ENCODE results near the gene ADORA1.

ADORA1 gene

DNA sequence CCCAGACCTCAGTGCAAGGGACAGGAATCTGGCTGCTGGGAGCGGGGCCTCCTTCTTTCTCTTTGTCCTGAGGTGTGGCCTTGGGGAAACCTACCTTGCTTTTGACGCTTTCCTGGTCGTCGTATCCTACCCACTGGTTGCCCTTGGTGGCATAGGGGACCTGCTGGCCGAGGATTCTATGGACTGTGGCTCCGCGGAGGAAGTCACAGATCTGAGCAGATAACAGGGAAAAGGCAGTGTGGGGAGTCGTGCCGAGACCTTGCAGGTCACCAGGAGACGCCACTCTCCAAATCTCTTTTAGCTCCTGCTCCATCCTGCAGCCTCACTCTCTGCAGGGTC, 52.1 kb downstream of the ADORA1 start:
- Histone ChIP-seq H4K20me1 (no peaks in the 10 kb centered on the region), H3K9ac (no peak overlapping the region), H3K27ac (peak overlapping the region; percentile 95), H3K4me2 (peak overlapping the region; percentile 91), H3K4me3 (no peak overlapping the region), H3K9me3 (no peaks in the 10 kb centered on the region), H3K36me3 (no peaks in the 10 kb centered on the region), H3K27me3 (no peaks in the 10 kb centered on the region), H3K4me1 (peaks cover 85% of the 10 kb centered on the region)
- no peak for TF ChIP-seq Cebpa-rat (IDR thresholded peaks at IDR 0.05)

DNA sequence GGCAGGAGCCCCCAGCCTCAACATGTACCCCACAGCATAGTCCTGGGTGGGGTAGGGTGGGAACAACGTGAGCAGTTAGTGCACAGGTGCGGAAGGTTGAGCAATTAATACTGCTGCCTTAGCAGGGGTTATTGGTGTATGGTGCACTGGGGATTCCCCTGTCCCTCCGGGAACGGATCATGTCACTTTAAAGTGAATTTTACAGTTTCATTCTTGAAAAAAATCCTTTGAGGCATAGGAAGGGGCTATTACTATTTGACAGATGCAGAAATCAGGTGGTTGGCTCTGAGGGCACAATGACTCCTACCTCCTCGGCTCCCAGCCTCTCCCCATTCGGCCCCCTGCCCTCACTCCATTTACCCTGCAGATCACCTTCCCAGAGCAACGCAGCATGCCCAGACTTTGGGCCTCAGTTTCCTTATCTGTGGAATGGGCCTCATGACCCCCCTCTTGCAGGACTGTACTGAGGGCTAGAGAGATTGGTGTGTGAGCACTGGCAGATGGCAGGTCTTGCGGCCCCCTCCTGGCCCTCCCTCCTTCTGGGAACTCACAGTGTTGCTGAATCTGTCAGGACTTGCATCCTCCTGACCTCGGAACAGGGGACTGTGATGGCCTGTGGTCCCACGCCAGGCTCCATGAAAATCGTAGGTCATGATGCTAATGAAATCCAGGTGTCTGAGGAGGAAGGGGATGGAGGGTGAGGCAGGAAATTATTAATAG, 53.2 kb downstream of the ADORA1 start:
- peaks cover 85% of the 10 kb centered on the region for H3K4me1 ChIP-seq
- H3K9ac ChIP-seq: peak overlapping the region; percentile 53; the same call in 1 of the 2 replicates
- H3K27ac ChIP-seq: peak overlapping the region; percentile 95
- H3K4me3 ChIP-seq: no peak overlapping the region
- peak overlapping the region; percentile 91 for H3K4me2 ChIP-seq
- no peak for TF ChIP-seq Cebpa-rat (IDR thresholded peaks at IDR 0.05)
- no peaks in the 10 kb centered on the region for H3K9me3 ChIP-seq
- H3K27me3 ChIP-seq: no peaks in the 10 kb centered on the region
- H3K36me3 ChIP-seq: no peaks in the 10 kb centered on the region
- no peaks in the 10 kb centered on the region for H4K20me1 ChIP-seq

DNA sequence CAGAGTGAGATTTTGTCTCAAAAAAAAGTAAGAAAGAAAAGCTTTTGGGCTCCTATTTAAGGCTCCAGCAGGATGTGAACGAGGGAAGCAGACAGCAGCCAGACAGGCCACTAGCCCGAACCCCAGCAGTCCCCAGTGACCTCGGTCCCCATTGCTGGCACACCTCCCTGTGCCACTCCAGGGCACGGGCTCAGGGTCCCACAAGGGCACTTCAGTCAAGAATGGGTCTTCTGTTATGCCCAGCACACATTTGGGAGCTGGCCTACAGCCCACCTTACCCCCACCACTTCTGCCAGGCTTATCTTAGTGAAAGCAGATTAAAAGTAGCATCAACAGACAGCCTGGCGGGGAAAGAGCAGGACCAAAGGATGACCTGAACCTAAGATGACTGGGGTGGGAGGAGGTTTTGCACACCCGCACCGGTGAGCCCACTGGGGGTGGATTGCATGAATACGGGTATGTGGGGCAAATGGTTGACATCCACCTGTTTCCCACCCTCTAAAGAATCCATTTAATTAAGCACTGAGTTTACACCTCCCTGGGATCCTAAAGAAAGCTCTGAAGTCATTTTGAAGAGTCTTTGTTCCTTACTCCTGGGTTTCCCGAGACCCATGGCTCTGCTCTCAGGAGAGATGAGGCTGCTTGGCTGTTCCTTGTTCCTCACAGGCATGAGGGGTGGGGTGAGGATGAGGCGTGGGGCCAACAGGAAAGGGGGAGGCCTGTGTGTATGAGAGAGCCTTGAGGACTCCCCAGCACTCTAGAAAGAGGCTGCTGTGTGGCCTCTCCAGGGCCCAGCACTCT, 54.3 kb downstream of the ADORA1 start:
- H3K4me1 ChIP-seq: peaks cover 85% of the 10 kb centered on the region
- TF ChIP-seq Cebpa-rat (IDR thresholded peaks at IDR 0.05): no peak
- no peaks in the 10 kb centered on the region for H3K27me3 ChIP-seq
- H3K9ac ChIP-seq: peak overlapping the region; percentile 53
- H3K36me3 ChIP-seq: no peaks in the 10 kb centered on the region
- H3K9me3 ChIP-seq: no peaks in the 10 kb centered on the region
- no peak overlapping the region for H3K4me3 ChIP-seq
- peak overlapping the region; percentile 91 for H3K4me2 ChIP-seq
- H3K27ac ChIP-seq: peak overlapping the region; percentile 66
- H4K20me1 ChIP-seq: no peaks in the 10 kb centered on the region

DNA sequence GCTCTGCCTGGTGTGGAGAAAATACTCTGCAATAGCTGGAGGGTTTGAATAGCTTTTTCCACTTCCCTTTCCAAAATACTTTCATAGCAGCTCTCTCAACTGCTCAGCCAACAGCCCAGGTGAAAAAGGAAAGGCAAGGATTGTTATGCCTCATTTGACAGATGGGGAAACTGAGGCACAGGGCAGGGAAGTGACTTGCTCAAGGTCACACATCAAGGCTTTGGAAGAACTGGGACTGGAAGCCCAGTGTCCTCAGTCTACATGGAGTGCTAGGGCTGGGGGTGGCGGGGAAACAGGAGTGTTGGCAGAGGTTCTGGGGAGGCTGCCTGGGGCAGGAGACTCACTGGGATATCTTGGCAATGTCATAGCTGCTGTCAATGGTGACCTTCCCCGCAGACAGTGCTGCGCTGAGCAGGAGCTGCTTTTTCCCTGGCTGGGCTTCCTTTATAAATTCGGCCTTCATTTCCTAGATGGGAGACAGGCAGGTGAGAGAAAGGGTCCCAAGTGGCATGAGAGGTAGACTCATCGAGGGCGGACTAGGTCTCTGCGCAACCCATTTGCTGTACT, 54.9 kb downstream of the ADORA1 start:
- TF ChIP-seq Cebpa-rat (IDR thresholded peaks at IDR 0.05): no peak
- peaks cover 85% of the 10 kb centered on the region for H3K4me1 ChIP-seq
- no peaks in the 10 kb centered on the region for H4K20me1 ChIP-seq
- peak overlapping the region; percentile 53 for H3K9ac ChIP-seq
- H3K27ac ChIP-seq: peak overlapping the region; percentile 66
- no peaks in the 10 kb centered on the region for H3K36me3 ChIP-seq
- no peaks in the 10 kb centered on the region for H3K9me3 ChIP-seq
- no peaks in the 10 kb centered on the region for H3K27me3 ChIP-seq
- H3K4me2 ChIP-seq: peak overlapping the region; percentile 91
- H3K4me3 ChIP-seq: no peak overlapping the region

DNA sequence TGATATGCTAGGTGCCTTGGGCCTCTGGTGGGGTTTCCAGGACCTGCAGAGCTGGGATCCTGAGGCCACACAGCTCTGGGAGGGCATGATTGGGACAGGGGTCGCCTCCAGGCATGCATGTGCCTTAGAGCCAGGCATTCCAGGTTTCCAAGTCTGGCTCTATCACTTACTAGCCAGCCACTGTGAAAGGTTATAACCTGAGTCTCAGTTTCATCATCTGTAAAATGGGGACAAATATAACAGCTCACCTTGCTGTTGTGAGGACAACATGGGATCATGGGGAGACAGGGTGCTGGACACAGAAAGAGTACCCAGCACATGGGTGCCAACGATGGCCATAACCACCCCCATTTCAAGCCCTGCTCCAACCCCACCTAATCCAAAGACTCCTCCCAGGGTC, 56.3 kb downstream of the ADORA1 start:
- H3K36me3 ChIP-seq: no peaks in the 10 kb centered on the region
- TF ChIP-seq Cebpa-rat (IDR thresholded peaks at IDR 0.05): no peak
- H3K4me3 ChIP-seq: no peak overlapping the region
- H4K20me1 ChIP-seq: no peaks in the 10 kb centered on the region
- H3K27me3 ChIP-seq: no peaks in the 10 kb centered on the region
- peaks cover 75% of the 10 kb centered on the region for H3K4me1 ChIP-seq
- no peak overlapping the region for H3K9ac ChIP-seq
- H3K4me2 ChIP-seq: no peak overlapping the region
- no peaks in the 10 kb centered on the region for H3K9me3 ChIP-seq
- no peak overlapping the region for H3K27ac ChIP-seq

DNA sequence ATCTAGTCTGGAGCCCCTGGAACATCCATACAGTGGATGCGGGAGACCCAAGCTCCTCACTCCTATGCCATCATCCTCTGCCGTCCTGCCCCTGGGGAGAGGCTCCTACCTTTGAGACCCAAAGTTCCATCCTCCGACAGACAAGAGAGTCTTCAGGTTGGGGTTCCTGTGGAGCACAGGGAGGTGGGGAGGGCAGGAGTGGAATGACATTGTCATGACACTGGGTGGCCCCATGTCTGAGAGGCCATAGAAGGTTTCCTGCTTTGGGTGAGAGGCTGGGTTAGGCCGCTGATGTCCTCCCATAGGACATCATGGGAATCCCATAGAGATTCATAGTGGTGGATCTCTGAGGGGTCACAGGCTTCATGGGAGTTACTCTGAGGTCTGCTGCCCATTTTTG, 56.9 kb downstream of the ADORA1 start:
- H3K27me3 ChIP-seq: no peaks in the 10 kb centered on the region
- no peak overlapping the region for H3K27ac ChIP-seq
- H3K4me3 ChIP-seq: no peak overlapping the region
- H3K36me3 ChIP-seq: no peaks in the 10 kb centered on the region
- no peak overlapping the region for H3K4me2 ChIP-seq
- no peak for TF ChIP-seq Cebpa-rat (IDR thresholded peaks at IDR 0.05)
- peaks cover 68% of the 10 kb centered on the region for H3K4me1 ChIP-seq
- no peaks in the 10 kb centered on the region for H4K20me1 ChIP-seq
- H3K9ac ChIP-seq: no peak overlapping the region
- no peaks in the 10 kb centered on the region for H3K9me3 ChIP-seq

DNA sequence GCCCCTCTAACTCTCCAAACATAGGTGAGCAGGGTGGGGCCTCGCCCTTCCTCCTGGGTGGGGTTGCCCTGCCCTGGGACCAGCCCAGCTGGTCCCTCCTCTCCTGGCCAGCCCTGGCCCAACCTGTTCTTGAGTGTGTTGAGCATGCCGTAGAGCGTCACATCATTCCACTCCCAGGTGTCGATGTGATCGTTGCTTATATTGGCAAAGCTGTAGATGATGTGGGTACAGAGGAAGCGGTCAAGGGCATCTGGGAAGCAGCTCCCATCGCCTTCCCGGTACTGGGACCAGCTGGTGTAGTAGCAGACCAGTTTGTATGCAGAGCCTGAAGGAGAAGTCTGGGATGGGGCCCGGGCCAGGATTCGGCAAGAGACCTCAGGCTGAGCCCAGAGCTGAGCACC, 57.5 kb downstream of the ADORA1 start:
- H3K4me2 ChIP-seq: peak overlapping the region; percentile 74
- H3K9ac ChIP-seq: no peak overlapping the region
- H4K20me1 ChIP-seq: no peaks in the 10 kb centered on the region
- no peaks in the 10 kb centered on the region for H3K27me3 ChIP-seq
- H3K4me1 ChIP-seq: peaks cover 68% of the 10 kb centered on the region
- no peak overlapping the region for H3K27ac ChIP-seq
- TF ChIP-seq Cebpa-rat (IDR thresholded peaks at IDR 0.05): no peak
- H3K36me3 ChIP-seq: no peaks in the 10 kb centered on the region
- no peak overlapping the region for H3K4me3 ChIP-seq
- no peaks in the 10 kb centered on the region for H3K9me3 ChIP-seq

DNA sequence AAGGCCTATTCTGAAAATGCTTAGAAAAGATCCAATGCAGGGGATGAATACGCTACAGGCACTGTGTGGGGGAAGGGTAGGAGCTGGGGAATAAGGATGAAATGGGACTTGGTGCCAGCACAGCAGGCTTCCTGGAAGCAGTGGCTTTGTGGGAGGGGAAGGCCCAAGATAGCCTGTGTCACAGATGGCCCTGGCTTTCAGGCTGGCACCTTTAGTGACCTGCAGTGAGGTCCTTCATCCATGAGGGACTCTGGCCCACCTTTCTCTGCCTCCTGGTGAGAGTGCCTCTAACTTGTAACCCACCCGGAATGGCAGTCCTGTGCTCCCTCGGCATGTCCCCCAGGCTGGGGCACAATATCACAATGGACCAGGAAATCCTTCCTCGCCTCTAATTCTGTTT, 58.1 kb downstream of the ADORA1 start:
- Histone ChIP-seq H3K4me1 (peaks cover 68% of the 10 kb centered on the region), H3K4me2 (peak overlapping the region; percentile 74), H3K4me3 (no peak overlapping the region), H3K9ac (no peak overlapping the region), H3K27me3 (no peaks in the 10 kb centered on the region), H3K36me3 (no peaks in the 10 kb centered on the region), H3K27ac (no peak overlapping the region), H4K20me1 (no peaks in the 10 kb centered on the region), H3K9me3 (no peaks in the 10 kb centered on the region)
- TF ChIP-seq Cebpa-rat (IDR thresholded peaks at IDR 0.05): no peak

DNA sequence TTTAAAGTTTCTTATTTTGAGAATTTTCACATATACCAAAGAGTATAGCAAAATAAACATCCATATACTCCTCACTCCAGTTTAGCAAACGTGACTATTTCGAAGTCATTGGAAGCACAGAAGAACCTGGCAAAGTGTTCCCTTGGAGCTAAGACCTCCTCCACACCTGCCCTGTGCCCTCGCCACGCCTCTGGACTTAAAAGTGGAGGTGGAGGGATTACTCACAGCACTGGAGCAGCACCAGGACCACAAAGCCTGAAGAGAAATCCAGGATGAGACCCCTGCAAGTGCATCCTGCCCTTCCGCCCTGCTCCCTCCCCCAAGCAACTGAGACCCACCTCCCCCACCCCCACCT, 58.5 kb downstream of the ADORA1 start:
- H3K9ac ChIP-seq: no peak overlapping the region
- no peak overlapping the region for H3K27ac ChIP-seq

More for the DNA sequence above, 58.5 kb downstream of the ADORA1 start:
- H3K4me3 ChIP-seq: no peak overlapping the region
- no peaks in the 10 kb centered on the region for H4K20me1 ChIP-seq
- H3K36me3 ChIP-seq: no peaks in the 10 kb centered on the region
- no peaks in the 10 kb centered on the region for H3K27me3 ChIP-seq
- peaks cover 64% of the 10 kb centered on the region for H3K4me1 ChIP-seq
- no peaks in the 10 kb centered on the region for H3K9me3 ChIP-seq
- H3K4me2 ChIP-seq: peak overlapping the region; percentile 74; the same call in 1 of the 2 replicates
- no peak for TF ChIP-seq Cebpa-rat (IDR thresholded peaks at IDR 0.05)

All from BLaER1 (cell line).